ENCODE results near the gene PPID.

- TF ChIP-seq EZH2 (IDR thresholded peaks at IDR 0.05; ENCODE audit: low read depth) = no peak
- no peak for TF ChIP-seq CTCF (conservative IDR thresholded peaks at IDR 0.05)
Observed at GRCh38 chr4:158726633-158727032, 3.4 kb upstream of the PPID start.
